Pancreas (tissue), 8 donors: ENCODE measurements around the gene ACOX3. TPM values are rescaled to one million over a fixed set of nuclear protein-coding genes. Genes with fewer than 3 reads are reported as not detected.

Experiments
- polyA plus RNA-seq, 2 donors: library from polyadenylated mRNA; stranded (reverse); fragments of 200-250 nt; gene quantifications; one replicate each; pipeline ENCODE4 v1.2.3, GENCODE V29; 2013
- total RNA-seq, 6 donors: library from RNA; stranded (reverse); fragmentation: NEBNext Ultra II Directional in 4 of 6; extraction: Animal tissue kit (Norgen Biotek cat#: 25700) in 4 of 6; gene quantifications; one replicate each; pipeline versions ENCODE4 v1.2.1 to v1.2.4, GENCODE V29; 2021 to 2023
- donor health status: healthy with polysubstance abuse.
- donor health status: DM: no; HTN: no; CAD: no; lungs with moderate emphysema.
- donor health status: DM: no; HTN: no; CAD: no.
- donor health status: Bipolar disorder and iron deficiency.
- donor health status: DM: yes; HTN: yes; CAD: no.
- donor health status: DM: no; HTN: no; CAD: no.
- donor health status: DM: no; HTN: no; CAD: no.
- donor health status: DM: yes; HTN: yes; CAD: no.

The ACOX3 gene
- total and polyA plus RNA-seq, 8 donors = 16.1 to 24.8 (median 18.6) TPM

Other genes with a start within 250 kb of the ACOX3 start
- 10 to 100 TPM; 12.5 to 28.0 (median 18.1) TPM for gene SH3TC1, start 241.4 kb downstream of the ACOX3 start, total RNA-seq
- gene SH3TC1, start 241.4 kb downstream of the ACOX3 start, polyA plus RNA-seq = 10 to 100 TPM; 23.4 to 23.6 TPM
- 10 to 100 TPM in 1 of 6 donors, 1 to 10 TPM in 4, under 1 TPM in 1; 0.56 to 15.6 (median 2.8) TPM for gene HTRA3, start 171.0 kb downstream of the ACOX3 start, total RNA-seq
- gene HTRA3, start 171.0 kb downstream of the ACOX3 start, polyA plus RNA-seq = 1 to 10 TPM; 2.4 to 3.0 TPM
- 10 to 100 TPM in 2 of 6 donors, 1 to 10 TPM in 4; 6.1 to 14.0 (median 9.2) TPM for gene TRMT44, start 54 bp upstream of the ACOX3 start, total RNA-seq
- 1 to 10 TPM; 7.0 to 8.6 TPM for gene TRMT44, start 54 bp upstream of the ACOX3 start, polyA plus RNA-seq
- gene GPR78, start 139.7 kb upstream of the ACOX3 start, total RNA-seq = not detected
- under 1 TPM; 0.02 to 0.04 TPM for gene GPR78, start 139.7 kb upstream of the ACOX3 start, polyA plus RNA-seq
- gene CPZ, start 152.0 kb upstream of the ACOX3 start, total RNA-seq = under 1 TPM; 0.14 to 0.86 (median 0.23) TPM
- under 1 TPM; 0.09 to 0.84 TPM for gene CPZ, start 152.0 kb upstream of the ACOX3 start, polyA plus RNA-seq